8988T (cell line): Measurements from ENCODE around the gene HID1.
"Not testable (repeated sequence)": the region's sequence is repeated elsewhere in the genome, so short reads cannot be mapped to it uniquely, and the experiment has no call there.

Experiments
- DNase-seq: peaks from one replicate; pipeline ENCODE4 v3.0.0; 2011

The HID1 gene

GRCh38 chr17:74921026-74921681 lies 51.4 kb downstream of the HID1 start:
- no peak for DNase-seq

GRCh38 chr17:74920642-74921025 lies 51.9 kb downstream of the HID1 start:
- DNase-seq = no peak

GRCh38 chr17:74920306-74920620 lies 52.3 kb downstream of the HID1 start:
- DNase-seq = no peak

- peak; percentile 69 for DNase-seq
Observed at GRCh38 chr17:74919440-74920305, 52.9 kb downstream of the HID1 start.

GRCh38 chr17:74918906-74919305 lies 53.7 kb downstream of the HID1 start:
- DNase-seq = no peak

- DNase-seq = no peak
Observed at GRCh38 chr17:74917430-74917829, 55.1 kb downstream of the HID1 start.

GRCh38 chr17:74916851-74917199 lies 55.7 kb downstream of the HID1 start:
- DNase-seq = no peak

- no peak for DNase-seq
Observed at GRCh38 chr17:74916136-74916850, 56.3 kb downstream of the HID1 start.

GRCh38 chr17:74911423-74911822 lies 61.1 kb downstream of the HID1 start:
- DNase-seq = not testable (repeated sequence)

GRCh38 chr17:74909097-74909496 lies 63.5 kb downstream of the HID1 start:
- not testable (repeated sequence) for DNase-seq

GRCh38 chr17:74907012-74907411 lies 65.5 kb downstream of the HID1 start:
- DNase-seq = no peak

GRCh38 chr17:74906214-74906793 lies 66.3 kb downstream of the HID1 start:
- not testable (repeated sequence) for DNase-seq

GRCh38 chr17:74904687-74905409 lies 67.7 kb downstream of the HID1 start:
- no peak for DNase-seq

- no peak for DNase-seq
Observed at GRCh38 chr17:74903671-74904070, 68.9 kb downstream of the HID1 start.

GRCh38 chr17:74903034-74903433 lies 69.5 kb downstream of the HID1 start:
- no peak for DNase-seq

GRCh38 chr17:74901353-74902135 lies 71.0 kb downstream of the HID1 start:
- no peak for DNase-seq
